A673 (cell line): Measurements from ENCODE around the gene PDE8B.

Experiments
- CTCF ChIP-seq: fragments of 300-800, 200-600 bp; sonication (generic); conservative IDR thresholded peaks from 2 replicates; pipeline ENCODE4 v1.5.1; 2017; ENCODE audit warnings: low read depth, mild to moderate bottlenecking, antibody characterized with exemption, low read length, moderate library complexity, mixed read lengths
- EZH2 ChIP-seq: fragments of 200-600 bp; sonication (generic); IDR thresholded peaks from 2 replicates; pipeline ENCODE4 v1.6.1; 2017; ENCODE audit warnings: borderline replicate concordance, low read depth, mild to moderate bottlenecking, mixed read lengths, antibody characterized with exemption, low read length; ENCODE audit not compliant: poor library complexity, severe bottlenecking

- TF ChIP-seq CTCF = no peak
- no peak for TF ChIP-seq EZH2
Measured at GRCh38 chr5:77214151-77214550, 3.7 kb downstream of the PDE8B start.
